HFFc6 (cell line): ENCODE data around the gene ABCA10. TPM values are rescaled to one million over a fixed set of nuclear protein-coding genes. Genes with fewer than 3 reads are reported as not detected.
A peak's percentile ranks its signal among the peaks of the same experiment; 100 is the strongest.

Experiments
- DNase-seq: peaks from one replicate; pipeline ENCODE4 v3.0.0-alpha.2; 2018
- H3K27ac Mint-ChIP-seq: 2 replicates; pipeline ENCODE4 v1.8.0; 2020; ENCODE audit warnings: mild to moderate bottlenecking, mixed read lengths
- H3K27me3 Mint-ChIP-seq: 2 replicates; pipeline ENCODE4 v1.8.0; 2021; ENCODE audit warnings: mild to moderate bottlenecking, moderate library complexity, mixed read lengths; ENCODE audit not compliant: insufficient read depth
- H3K36me3 Mint-ChIP-seq: 2 replicates; pipeline ENCODE4 v1.8.0; 2021; ENCODE audit warnings: low read depth, mixed read lengths
- H3K4me1 Mint-ChIP-seq: 2 replicates; pipeline ENCODE4 v1.8.0; 2020; ENCODE audit warnings: low read depth, mixed read lengths
- H3K4me3 Mint-ChIP-seq: 2 replicates; pipeline ENCODE4 v1.8.0; 2020; ENCODE audit warnings: mild to moderate bottlenecking, moderate library complexity, mixed read lengths
- H3K9me3 Mint-ChIP-seq: 2 replicates; pipeline ENCODE4 v1.8.0; 2020; ENCODE audit warnings: mild to moderate bottlenecking, mixed read lengths
- CTCF ChIP-seq: fragments of 200-600 bp; sonication (generic); IDR thresholded peaks from 2 replicates; pipeline ENCODE4 v1.5.0; 2021; ENCODE audit warnings: antibody characterized with exemption, mild to moderate bottlenecking
- total RNA-seq, 6 experiments: library from RNA; stranded (reverse); fragmentation: NEBNext Ultra II Directional; extraction: Animal tissue kit (Norgen Biotek cat#: 25700); gene quantifications; 2 replicates in 1 of 6; 3 replicates in 5 of 6; pipeline ENCODE4 v1.2.3, GENCODE V29; 2021

Gene ABCA10
- total RNA-seq, 6 experiments from 2014 or later, result 0.03 to 0.17 (median 0.07) TPM; not detected in 3

- Mint-ChIP-seq H3K4me1 (no peaks in the 10 kb centered on the region), H3K9me3 (no peaks in the 10 kb centered on the region; the same call in 1 of the 2 replicates), H3K36me3 (no peaks in the 10 kb centered on the region), H3K27me3 (no peaks in the 10 kb centered on the region; the same call in 1 of the 2 replicates), H3K4me3 (no peak overlapping the region), H3K27ac (no peak overlapping the region)
- TF ChIP-seq CTCF, result no peak
- no peak for DNase-seq
Observed at GRCh38 chr17:69192754-69193153, 35.9 kb downstream of the ABCA10 start.

- H3K36me3 Mint-ChIP-seq, result no peaks in the 10 kb centered on the region
- no peak for DNase-seq
- no peak overlapping the region for H3K4me3 Mint-ChIP-seq
- H3K9me3 Mint-ChIP-seq, result no peaks in the 10 kb centered on the region
- TF ChIP-seq CTCF, result no peak
- H3K27ac Mint-ChIP-seq, result no peak overlapping the region
- no peaks in the 10 kb centered on the region; the same call in 1 of the 2 replicates for H3K27me3 Mint-ChIP-seq
- no peaks in the 10 kb centered on the region for H3K4me1 Mint-ChIP-seq
Observed at GRCh38 chr17:69188796-69189195, 39.8 kb downstream of the ABCA10 start.

GRCh38 chr17:69188064-69188463, 40.6 kb downstream of the ABCA10 start:
- no peaks in the 10 kb centered on the region; the same call in none of the 2 replicates for H3K27me3 Mint-ChIP-seq
- no peaks in the 10 kb centered on the region for H3K9me3 Mint-ChIP-seq
- H3K27ac Mint-ChIP-seq, result no peak overlapping the region
- H3K4me1 Mint-ChIP-seq, result no peaks in the 10 kb centered on the region
- TF ChIP-seq CTCF, result no peak
- no peaks in the 10 kb centered on the region for H3K36me3 Mint-ChIP-seq
- no peak for DNase-seq
- H3K4me3 Mint-ChIP-seq, result no peak overlapping the region

- Mint-ChIP-seq H3K36me3 (no peaks in the 10 kb centered on the region), H3K27ac (no peak overlapping the region), H3K27me3 (no peaks in the 10 kb centered on the region; the same call in none of the 2 replicates), H3K4me1 (no peaks in the 10 kb centered on the region), H3K9me3 (no peaks in the 10 kb centered on the region), H3K4me3 (no peak overlapping the region)
- no peak for TF ChIP-seq CTCF
- no peak for DNase-seq
Observed at GRCh38 chr17:69187294-69187693, 41.3 kb downstream of the ABCA10 start.

GRCh38 chr17:69179227-69179952, 49.2 kb downstream of the ABCA10 start:
- no peak overlapping the region for H3K27ac Mint-ChIP-seq
- no peak for TF ChIP-seq CTCF
- no peak overlapping the region for H3K4me3 Mint-ChIP-seq
- no peaks in the 10 kb centered on the region for H3K36me3 Mint-ChIP-seq
- peaks cover 26% of the 10 kb centered on the region for H3K4me1 Mint-ChIP-seq
- H3K9me3 Mint-ChIP-seq, result no peaks in the 10 kb centered on the region
- DNase-seq, result peak; percentile 3
- no peaks in the 10 kb centered on the region; the same call in 1 of the 2 replicates for H3K27me3 Mint-ChIP-seq
